Measurements from ENCODE around the gene KIF2A.

The KIF2A gene

GRCh38 chr5:62328772-62329491 is 22.9 kb downstream of the KIF2A start:
- no peak for DNase-seq (ENCODE audit: low spot score)

- no peak for DNase-seq (ENCODE audit: low spot score)
Observed at GRCh38 chr5:62330302-62330701, 24.3 kb downstream of the KIF2A start.

GRCh38 chr5:62331921-62332320 is 25.9 kb downstream of the KIF2A start:
- peak; percentile 76 for DNase-seq (ENCODE audit: low spot score)

GRCh38 chr5:62333250-62333794 is 27.3 kb downstream of the KIF2A start:
- DNase-seq (ENCODE audit: low spot score): no peak

- no peak for DNase-seq (ENCODE audit: low spot score)
Observed at GRCh38 chr5:62334082-62334481, 28.1 kb downstream of the KIF2A start.

GRCh38 chr5:62340392-62340791 is 34.4 kb downstream of the KIF2A start:
- no peak for DNase-seq (ENCODE audit: low spot score)

GRCh38 chr5:62340979-62341378 is 35.0 kb downstream of the KIF2A start:
- no peak for DNase-seq (ENCODE audit: low spot score)

GRCh38 chr5:62341783-62342475 is 35.9 kb downstream of the KIF2A start:
- no peak for DNase-seq (ENCODE audit: low spot score)

GRCh38 chr5:62342476-62342837 is 36.5 kb downstream of the KIF2A start:
- DNase-seq (ENCODE audit: low spot score): no peak

GRCh38 chr5:62343428-62343827 is 37.4 kb downstream of the KIF2A start:
- DNase-seq (ENCODE audit: low spot score): no peak

GRCh38 chr5:62346748-62347147 is 40.7 kb downstream of the KIF2A start:
- no peak for DNase-seq (ENCODE audit: low spot score)

GRCh38 chr5:62347928-62348327 is 41.9 kb downstream of the KIF2A start:
- DNase-seq (ENCODE audit: low spot score): no peak

- DNase-seq (ENCODE audit: low spot score): no peak
Observed at GRCh38 chr5:62348723-62349481, 42.9 kb downstream of the KIF2A start.

- no peak for DNase-seq (ENCODE audit: low spot score)
Observed at GRCh38 chr5:62354028-62354874, 48.2 kb downstream of the KIF2A start.

GRCh38 chr5:62362701-62363100 is 56.7 kb downstream of the KIF2A start:
- DNase-seq (ENCODE audit: low spot score): no peak

GRCh38 chr5:62369039-62369438 is 63.0 kb downstream of the KIF2A start:
- DNase-seq (ENCODE audit: low spot score): no peak

GRCh38 chr5:62371409-62371808 is 65.4 kb downstream of the KIF2A start:
- DNase-seq (ENCODE audit: low spot score): no peak

- DNase-seq (ENCODE audit: low spot score): no peak
Observed at GRCh38 chr5:62372600-62372999, 66.6 kb downstream of the KIF2A start.

- DNase-seq (ENCODE audit: low spot score): no peak
Observed at GRCh38 chr5:62373382-62373781, 67.4 kb downstream of the KIF2A start.

GRCh38 chr5:62374090-62374489 is 68.1 kb downstream of the KIF2A start:
- DNase-seq (ENCODE audit: low spot score): no peak

- DNase-seq (ENCODE audit: low spot score): no peak
Observed at GRCh38 chr5:62375627-62376026, 69.6 kb downstream of the KIF2A start.

- DNase-seq (ENCODE audit: low spot score): no peak
Observed at GRCh38 chr5:62376064-62376463, 70.1 kb downstream of the KIF2A start.

All from putamen (tissue), 1 donor.